ENCODE data around the gene SLC35C1. TPM values are rescaled to one million over a fixed set of nuclear protein-coding genes. Genes with fewer than 3 reads are reported as not detected.

The SLC35C1 gene
- total and polyA plus RNA-seq, 9 of the 15 experiments (the other 6 are each of a cell fraction or from before 2014, with no cell fraction given), result 0.65 to 13.1 (median 2.4) TPM

DNA sequence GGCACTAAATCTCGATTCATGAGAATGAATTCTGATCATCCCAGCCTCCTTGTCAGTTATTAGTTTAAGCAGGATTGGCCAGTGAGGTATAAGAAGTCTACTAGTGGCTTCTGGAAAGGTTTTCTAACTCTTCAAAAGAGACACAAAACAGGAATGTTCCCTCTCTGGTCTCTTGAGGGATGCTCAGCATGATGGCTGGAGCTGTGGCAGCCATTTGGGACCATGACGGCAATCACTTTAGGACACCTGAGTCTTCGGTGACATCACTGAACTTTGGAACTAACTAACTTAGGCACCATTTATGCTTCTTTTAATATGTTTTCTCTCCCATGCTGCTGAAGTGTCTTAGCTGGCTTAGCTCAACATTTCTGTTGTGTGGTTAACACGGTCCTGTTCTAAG is 22.2 kb downstream of the SLC35C1 start:
- peaks cover 0 to 16% of the 10 kb centered on the region in 2 experiments; a peak in 2 of 5 replicates for H3K27me3 ChIP-seq (ENCODE audit: control insufficient read depth in 2 of 2, insufficient read depth in 2 of 2, low read length in 2 of 2)
- no peaks in the 10 kb centered on the region; the same call in 1 of the 2 replicates for H4K20me1 ChIP-seq (replicated peaks; ENCODE audit: control insufficient read depth, insufficient read depth, low read length)
- CTCF ChIA-PET (ENCODE audit: low intra/inter-chr PET ratio), result no interaction called here
- TF ChIP-seq RBM25 (IDR thresholded peaks at IDR 0.05; ENCODE audit: low read depth, low read length, severe bottlenecking), result peak; percentile 99
- TF ChIP-seq CBX1 (IDR thresholded peaks at IDR 0.05; ENCODE audit: low read depth), result peak; percentile 34; the same call in 1 of the 2 replicates
- peak; percentile 88; the same call in 1 of the 2 replicates for TF ChIP-seq HLTF (IDR thresholded peaks at IDR 0.05)
- no peak for TF ChIP-seq ETV5 (CRISPR knock-in tag; IDR thresholded peaks at IDR 0.05; ENCODE audit: low read depth)
- TF ChIP-seq, protein P1, sequence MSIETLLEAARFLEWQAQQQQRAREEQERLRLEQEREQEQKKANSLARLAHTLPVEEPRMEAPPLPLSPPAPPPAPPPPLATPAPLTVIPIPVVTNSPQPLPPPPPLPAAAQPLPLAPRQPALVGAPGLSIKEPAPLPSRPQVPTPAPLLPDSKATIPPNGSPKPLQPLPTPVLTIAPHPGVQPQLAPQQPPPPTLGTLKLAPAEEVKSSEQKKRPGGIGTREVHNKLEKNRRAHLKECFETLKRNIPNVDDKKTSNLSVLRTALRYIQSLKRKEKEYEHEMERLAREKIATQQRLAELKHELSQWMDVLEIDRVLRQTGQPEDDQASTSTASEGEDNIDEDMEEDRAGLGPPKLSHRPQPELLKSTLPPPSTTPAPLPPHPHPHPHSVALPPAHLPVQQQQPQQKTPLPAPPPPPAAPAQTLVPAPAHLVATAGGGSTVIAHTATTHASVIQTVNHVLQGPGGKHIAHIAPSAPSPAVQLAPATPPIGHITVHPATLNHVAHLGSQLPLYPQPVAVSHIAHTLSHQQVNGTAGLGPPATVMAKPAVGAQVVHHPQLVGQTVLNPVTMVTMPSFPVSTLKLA (conservative IDR thresholded peaks at IDR 0.05), result no peak
- TF ChIP-seq POLR2AphosphoS5 (IDR thresholded peaks at IDR 0.05; ENCODE audit: control insufficient read depth, insufficient read depth, low read depth, low read length), result no peak
- TF ChIP-seq GTF2E2 (tag; IDR thresholded peaks at IDR 0.05), result peak; percentile 47; the same call in 1 of the 2 replicates
- TF ChIP-seq NBN (IDR thresholded peaks at IDR 0.05; ENCODE audit: low read depth), result no peak
- TF ChIP-seq RB1 (IDR thresholded peaks at IDR 0.05; ENCODE audit: low read depth), result no peak
- TF ChIP-seq ZNF395 (CRISPR knock-in tag; IDR thresholded peaks at IDR 0.05), result peak; percentile 3; the same call in 1 of the 2 replicates
- peak; percentile 79 for TF ChIP-seq ADNP (tag; IDR thresholded peaks at IDR 0.05)
- peak; percentile 90 for TF ChIP-seq SMARCA5 (IDR thresholded peaks at IDR 0.05)
- peak in 1 of 2 experiments; percentile 50; a peak in 1 of 4 replicates for TF ChIP-seq RCOR1 (IDR thresholded peaks at IDR 0.05; ENCODE audit: borderline replicate concordance in 1 of 2, low read depth in 2 of 2, low read length in 2 of 2)
- TF ChIP-seq MTA3 (IDR thresholded peaks at IDR 0.05; ENCODE audit: borderline replicate concordance), result 0 out of 2 replicates have a peak, but pooled peaks have one; percentile 2
- peak; percentile 84; the same call in 1 of the 2 replicates for TF ChIP-seq BCOR (IDR thresholded peaks at IDR 0.05)
- TF ChIP-seq MAFG (tag; conservative IDR thresholded peaks at IDR 0.05), result no peak
- H2AFZ ChIP-seq (ENCODE audit: low read depth, low read length), result no peak overlapping the region
- H3K27ac ChIP-seq (ENCODE audit: extremely low read depth, low read depth, low read length), result no peak overlapping the region
- in situ Hi-C loops (cut with MboI) (no loop called here), intact Hi-C loops (cut with micrococcal nuclease) (no loop called here)
- ATAC-seq (no peak), FAIRE-seq (no peak), DNase-seq (ENCODE audit: extremely low read depth in 1 of 4, low spot score in 3 of 4) (no peak)
- H3K9me1 ChIP-seq (ENCODE audit: control insufficient read depth, insufficient read depth, low read length), result no peaks in the 10 kb centered on the region
- H3K4me2 ChIP-seq (ENCODE audit: insufficient read depth, low read length), result no peak overlapping the region
- no TSS peak for BruUV-seq (replicated peaks)
- H3K4me3 ChIP-seq, result no peak overlapping the region
- WGBS (ENCODE audit: insufficient coverage, low coverage, missing lambda C conversion rate), result 18% methylated on average over 4 of the region's 4 CpGs
- peaks cover 15 to 22% of the 10 kb centered on the region in 2 experiments for H3K4me1 ChIP-seq (replicated peaks in 1 of 2; ENCODE audit: control insufficient read depth in 2 of 2, insufficient read depth in 2 of 2, low read length in 2 of 2)
- POLR2A ChIA-PET, result interaction anchor here (0.5 to 1.0 kb wide), 3 partner anchors 17 to 444 kb away, joined by 3 to 4 read pairs (median 3); no protein-coding TSS in a partner anchor
- no peaks in the 10 kb centered on the region for H3K79me2 ChIP-seq (ENCODE audit: control insufficient read depth, insufficient read depth, low read length)
- no peaks in the 10 kb centered on the region for H3K36me3 ChIP-seq (ENCODE audit: control insufficient read depth, insufficient read depth, low read length)
- no peaks in the 10 kb centered on the region; the same call in 1 of the 2 replicates for H3K9me3 ChIP-seq (replicated peaks; ENCODE audit: control insufficient read depth, insufficient read depth, low read depth, low read length)
- no peak overlapping the region for H3K9ac ChIP-seq (ENCODE audit: insufficient read depth in 1 of 2, low read depth in 2 of 2, low read length in 2 of 2)

All from K562 (cell line).